Measurements from ENCODE around the gene RNF128. TPM values are rescaled to one million over a fixed set of nuclear protein-coding genes. Genes with fewer than 3 reads are reported as not detected.

The RNF128 gene
- polyA plus RNA-seq, 1 of the 3 experiments (the other 2 are of a cell fraction): not detected

- TF ChIP-seq, protein P1, sequence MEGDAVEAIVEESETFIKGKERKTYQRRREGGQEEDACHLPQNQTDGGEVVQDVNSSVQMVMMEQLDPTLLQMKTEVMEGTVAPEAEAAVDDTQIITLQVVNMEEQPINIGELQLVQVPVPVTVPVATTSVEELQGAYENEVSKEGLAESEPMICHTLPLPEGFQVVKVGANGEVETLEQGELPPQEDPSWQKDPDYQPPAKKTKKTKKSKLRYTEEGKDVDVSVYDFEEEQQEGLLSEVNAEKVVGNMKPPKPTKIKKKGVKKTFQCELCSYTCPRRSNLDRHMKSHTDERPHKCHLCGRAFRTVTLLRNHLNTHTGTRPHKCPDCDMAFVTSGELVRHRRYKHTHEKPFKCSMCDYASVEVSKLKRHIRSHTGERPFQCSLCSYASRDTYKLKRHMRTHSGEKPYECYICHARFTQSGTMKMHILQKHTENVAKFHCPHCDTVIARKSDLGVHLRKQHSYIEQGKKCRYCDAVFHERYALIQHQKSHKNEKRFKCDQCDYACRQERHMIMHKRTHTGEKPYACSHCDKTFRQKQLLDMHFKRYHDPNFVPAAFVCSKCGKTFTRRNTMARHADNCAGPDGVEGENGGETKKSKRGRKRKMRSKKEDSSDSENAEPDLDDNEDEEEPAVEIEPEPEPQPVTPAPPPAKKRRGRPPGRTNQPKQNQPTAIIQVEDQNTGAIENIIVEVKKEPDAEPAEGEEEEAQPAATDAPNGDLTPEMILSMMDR (IDR thresholded peaks at IDR 0.05): no peak
- TF ChIP-seq RAD21 (IDR thresholded peaks at IDR 0.05; ENCODE audit: low read length) (no peak), FOXM1 (IDR thresholded peaks at IDR 0.05; ENCODE audit: low read depth) (no peak), TAF1 (IDR thresholded peaks at IDR 0.05; ENCODE audit: borderline replicate concordance, low read depth, low read length) (no peak), FOXJ3 (CRISPR knock-in tag; IDR thresholded peaks at IDR 0.05) (no peak), RFX5 (IDR thresholded peaks at IDR 0.05; ENCODE audit: low read length) (no peak), MXI1 (IDR thresholded peaks at IDR 0.05; ENCODE audit: low read depth, low read length) (no peak), MEF2A (IDR thresholded peaks at IDR 0.05; ENCODE audit: borderline replicate concordance, low read depth) (no peak), ELF1 (IDR thresholded peaks at IDR 0.05) (no peak), FOSL2 (IDR thresholded peaks at IDR 0.05; ENCODE audit: borderline replicate concordance, low read depth) (no peak), MAX (IDR thresholded peaks at IDR 0.05; ENCODE audit: low read depth) (no peak), GABPA (IDR thresholded peaks at IDR 0.05; ENCODE audit: low read depth) (no peak), GATA2 (CRISPR knock-in tag; IDR thresholded peaks at IDR 0.05) (no peak)
These were observed 34.0 kb upstream of the RNF128 start (continued) for GRCh38 chrX:106692425-106693065.

- Histone ChIP-seq H3K4me3 (ENCODE audit: low read depth in 2 of 2, low read length in 1 of 2) (no peak overlapping the region), H3K27me3 (ENCODE audit: insufficient read depth) (peaks cover 4% of the 10 kb centered on the region; the same call in 1 of the 2 replicates), H3F3A (replicated peaks; ENCODE audit: insufficient read depth) (no peaks in the 10 kb centered on the region), H3K27ac (ENCODE audit: low read depth in 2 of 2, low read length in 1 of 2) (no peak overlapping the region), H4K20me1 (ENCODE audit: insufficient read depth) (no peaks in the 10 kb centered on the region), H3K9ac (no peak overlapping the region), H3K9me2 (no peaks in the 10 kb centered on the region), H3K4me1 (ENCODE audit: control insufficient read depth in 1 of 2, insufficient read depth in 2 of 2, low read depth in 1 of 2, low read length in 1 of 2) (no peaks in the 10 kb centered on the region), H2AFZ (ENCODE audit: low read depth) (no peak overlapping the region), H3K4me2 (no peak overlapping the region), H3K36me3 (replicated peaks in 1 of 2; ENCODE audit: control insufficient read depth in 1 of 2, insufficient read depth in 2 of 2, low read length in 1 of 2) (no peaks in the 10 kb centered on the region), H3K79me2 (ENCODE audit: insufficient read depth) (no peaks in the 10 kb centered on the region), H3K9me3 (no peaks in the 10 kb centered on the region)
- DNase-seq: no peak
- POLR2A ChIA-PET: no interaction called here
- no peak for TF ChIP-seq MAX (IDR thresholded peaks at IDR 0.05; ENCODE audit: low read depth)
- no peak for TF ChIP-seq FOSL2 (IDR thresholded peaks at IDR 0.05; ENCODE audit: borderline replicate concordance, low read depth)
- CTCF ChIA-PET: no interaction called here
- WGBS (ENCODE audit: low lambda C conversion rate): 5% methylated on average over 3 of the region's 3 CpGs
These were observed 30.0 kb upstream of the RNF128 start for GRCh38 chrX:106696502-106696901.

GRCh38 chrX:106698693-106699092 lies 27.8 kb upstream of the RNF128 start:
- TF ChIP-seq SMC3 (IDR thresholded peaks at IDR 0.05; ENCODE audit: low read depth, low read length) (no peak), TCF12 (IDR thresholded peaks at IDR 0.05) (no peak), RFX5 (IDR thresholded peaks at IDR 0.05; ENCODE audit: low read length) (no peak), FOXJ3 (CRISPR knock-in tag; IDR thresholded peaks at IDR 0.05) (no peak), TEAD4 (IDR thresholded peaks at IDR 0.05; ENCODE audit: borderline replicate concordance, insufficient read depth) (no peak), MEF2A (IDR thresholded peaks at IDR 0.05; ENCODE audit: borderline replicate concordance, low read depth) (no peak), USF1 (IDR thresholded peaks at IDR 0.05; ENCODE audit: borderline replicate concordance, low read depth) (no peak), FOXM1 (IDR thresholded peaks at IDR 0.05; ENCODE audit: low read depth) (no peak), TAF1 (IDR thresholded peaks at IDR 0.05; ENCODE audit: borderline replicate concordance, low read depth, low read length) (no peak)
- TF ChIP-seq, protein P2, sequence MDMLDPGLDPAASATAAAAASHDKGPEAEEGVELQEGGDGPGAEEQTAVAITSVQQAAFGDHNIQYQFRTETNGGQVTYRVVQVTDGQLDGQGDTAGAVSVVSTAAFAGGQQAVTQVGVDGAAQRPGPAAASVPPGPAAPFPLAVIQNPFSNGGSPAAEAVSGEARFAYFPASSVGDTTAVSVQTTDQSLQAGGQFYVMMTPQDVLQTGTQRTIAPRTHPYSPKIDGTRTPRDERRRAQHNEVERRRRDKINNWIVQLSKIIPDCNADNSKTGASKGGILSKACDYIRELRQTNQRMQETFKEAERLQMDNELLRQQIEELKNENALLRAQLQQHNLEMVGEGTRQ (IDR thresholded peaks at IDR 0.05; ENCODE audit: borderline replicate concordance, low read depth, low read length): no peak
- Histone ChIP-seq H3K9ac (no peak overlapping the region), H3K79me2 (ENCODE audit: insufficient read depth) (no peaks in the 10 kb centered on the region), H2AFZ (ENCODE audit: low read depth) (peak overlapping the region; percentile 43; the same call in 1 of the 2 replicates), H3K9me3 (no peaks in the 10 kb centered on the region), H3F3A (replicated peaks; ENCODE audit: insufficient read depth) (no peaks in the 10 kb centered on the region), H3K9me2 (no peaks in the 10 kb centered on the region), H3K4me2 (no peak overlapping the region), H3K27ac (ENCODE audit: low read depth in 2 of 2, low read length in 1 of 2) (no peak overlapping the region), H3K27me3 (ENCODE audit: insufficient read depth) (no peaks in the 10 kb centered on the region), H3K36me3 (replicated peaks in 1 of 2; ENCODE audit: control insufficient read depth in 1 of 2, insufficient read depth in 2 of 2, low read length in 1 of 2) (no peaks in the 10 kb centered on the region), H3K4me1 (ENCODE audit: control insufficient read depth in 1 of 2, insufficient read depth in 2 of 2, low read depth in 1 of 2, low read length in 1 of 2) (no peaks in the 10 kb centered on the region), H4K20me1 (ENCODE audit: insufficient read depth) (no peaks in the 10 kb centered on the region), H3K4me3 (ENCODE audit: low read depth in 2 of 2, low read length in 1 of 2) (no peak overlapping the region)
- no peak for DNase-seq
- ChIA-PET CTCF (no interaction called here), POLR2A (no interaction called here)
- 21% methylated on average over 3 of the region's 3 CpGs for WGBS (ENCODE audit: low lambda C conversion rate)
